ENCODE results near the gene BIN2.
"Not testable (repeated sequence)": the region's sequence is repeated elsewhere in the genome, so short reads cannot be mapped to it uniquely, and the experiment has no call there.

Gene BIN2

DNA sequence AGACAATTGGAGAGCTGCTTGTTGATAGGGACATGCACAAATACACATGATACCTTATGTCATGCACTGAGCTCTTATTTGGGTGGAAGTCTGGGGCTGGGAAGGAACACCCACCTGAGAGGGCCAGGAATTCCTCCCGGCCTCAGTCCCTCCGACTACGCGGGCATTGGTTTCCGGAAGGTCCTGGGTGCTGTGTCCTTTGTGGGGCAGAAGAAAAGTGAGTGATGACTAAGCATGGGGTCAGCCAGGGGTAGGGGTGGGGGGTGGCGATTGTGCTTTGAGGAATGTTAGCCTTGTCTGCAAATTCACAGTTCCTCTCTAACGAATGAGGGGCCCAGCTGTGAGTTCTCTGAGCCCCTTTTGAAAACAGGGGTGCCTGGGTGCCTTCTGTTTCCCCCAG is 21.7 kb upstream of the BIN2 start:
- no peak for DNase-seq

DNA sequence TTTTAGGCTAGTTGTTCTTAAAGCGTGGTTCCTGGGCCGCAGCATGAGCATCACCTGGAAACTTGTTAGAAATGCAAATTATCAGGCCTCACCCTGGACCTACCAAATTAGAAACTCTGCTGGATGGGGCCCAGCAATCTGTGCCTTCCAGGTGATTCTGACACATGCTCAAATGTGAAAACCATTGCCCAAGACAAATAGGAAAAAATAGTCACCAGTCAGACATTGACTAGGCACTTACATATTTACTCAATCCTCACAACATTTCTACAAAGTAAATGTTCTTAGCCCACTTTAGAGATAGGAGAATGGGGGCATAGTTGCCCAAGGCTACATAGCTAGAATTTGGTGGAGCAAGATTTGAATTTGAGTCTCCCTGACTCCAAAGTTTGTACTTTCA is 19.2 kb upstream of the BIN2 start:
- DNase-seq = no peak

DNA sequence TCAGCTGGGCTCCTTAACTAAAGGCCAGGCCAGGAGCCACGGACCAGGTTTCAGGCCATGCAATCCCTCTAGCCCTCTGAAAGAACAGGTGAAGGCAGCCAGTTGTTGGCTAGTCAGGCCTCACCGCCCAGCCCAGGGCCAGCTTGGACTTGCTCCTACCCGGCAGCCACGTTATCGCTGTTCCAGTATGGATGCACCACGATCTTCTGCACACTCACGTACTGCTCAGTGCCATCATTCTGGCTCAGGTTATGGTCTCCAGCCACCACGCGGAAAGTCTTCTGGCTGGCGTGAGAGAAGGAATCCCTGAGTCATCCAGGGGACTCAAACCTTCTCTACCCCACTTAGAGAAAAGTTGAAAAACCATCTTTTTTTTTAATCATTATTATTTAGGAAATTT is 18.4 kb upstream of the BIN2 start:
- no peak for DNase-seq

GRCh38 chr12:51341251-51342007 is 17.5 kb upstream of the BIN2 start:
- peak; percentile 79 for DNase-seq

DNA sequence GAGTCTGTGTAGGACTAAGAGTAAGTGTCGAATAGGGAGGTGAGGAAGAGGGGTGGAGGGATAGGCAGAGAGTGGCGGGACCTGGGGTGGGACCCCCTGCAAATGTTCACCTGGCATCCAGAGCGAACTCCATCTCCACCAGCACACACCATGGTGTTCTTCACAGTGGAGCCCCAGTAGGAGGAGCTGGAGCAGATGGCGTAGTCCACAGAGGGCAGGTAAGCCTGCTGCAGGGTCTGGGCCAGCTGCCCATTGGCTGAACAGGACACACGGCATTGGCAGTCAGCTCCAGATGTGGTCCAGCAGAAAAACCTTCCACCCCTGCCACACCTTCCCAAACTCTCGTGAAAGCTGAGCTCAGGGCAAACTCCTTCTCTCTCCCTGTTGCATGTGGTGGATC is 15.8 kb upstream of the BIN2 start:
- no peak for DNase-seq

- not testable (repeated sequence) for DNase-seq
Observed at GRCh38 chr12:51337336-51337735, 13.4 kb upstream of the BIN2 start.

- no peak for DNase-seq
Observed at GRCh38 chr12:51335931-51336330, 12.0 kb upstream of the BIN2 start.

DNA sequence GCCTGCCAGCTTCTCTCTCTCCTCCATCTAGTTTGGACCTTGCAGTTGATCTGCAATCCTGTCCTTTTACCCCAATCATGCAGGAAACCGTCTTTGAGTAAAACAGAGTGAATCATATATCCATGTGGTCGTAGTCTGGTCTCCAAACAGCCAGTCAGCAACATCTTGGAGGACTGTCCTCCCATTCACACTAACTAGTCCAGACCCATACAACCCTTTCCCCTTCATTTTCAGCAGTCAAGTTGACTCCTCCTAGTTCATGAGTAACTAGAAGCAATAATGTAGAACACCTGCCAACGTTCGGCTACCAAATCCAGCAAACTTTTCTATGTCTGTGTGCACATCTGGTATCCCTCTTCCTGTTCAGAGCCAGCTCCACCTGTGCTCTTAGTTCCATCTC is 10.8 kb upstream of the BIN2 start:
- no peak for DNase-seq

DNA sequence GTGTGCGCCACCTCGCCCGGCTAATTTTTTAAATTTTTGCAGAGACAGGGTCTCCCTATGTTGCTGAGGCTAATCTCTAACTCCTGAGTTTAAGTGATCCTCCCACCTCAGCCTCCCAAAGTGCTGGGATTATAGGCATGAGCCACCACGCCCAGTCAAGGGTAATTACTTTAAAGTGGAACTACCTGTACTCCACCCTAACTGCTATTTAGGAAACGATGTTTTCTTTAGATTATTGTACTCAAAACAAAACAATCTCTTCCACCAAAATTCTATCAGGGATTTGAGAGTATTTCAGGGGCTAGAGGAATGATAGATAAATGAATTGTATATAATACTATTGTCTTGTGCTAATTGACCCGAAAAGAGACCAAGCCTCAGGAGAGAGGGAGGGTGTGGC is 9.6 kb upstream of the BIN2 start:
- DNase-seq = no peak

DNA sequence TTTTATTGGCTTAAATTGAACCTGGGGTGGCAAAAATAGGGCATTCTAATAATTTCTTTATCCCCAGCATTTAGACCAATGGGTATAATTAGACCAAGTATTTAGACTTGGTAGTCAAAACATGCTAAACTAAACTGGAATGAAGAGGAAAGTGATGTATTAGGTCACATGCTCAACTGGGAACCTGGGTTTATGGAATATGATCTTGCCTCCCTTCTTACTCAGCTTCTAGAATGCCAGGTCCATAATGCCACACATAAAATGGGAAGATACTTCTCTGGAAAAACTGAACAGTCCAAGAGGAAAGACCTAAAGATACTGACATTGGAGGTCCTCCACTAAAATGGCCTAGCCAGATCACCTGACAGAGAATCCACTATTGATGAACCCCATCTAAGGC is 6.2 kb upstream of the BIN2 start:
- DNase-seq = no peak

DNA sequence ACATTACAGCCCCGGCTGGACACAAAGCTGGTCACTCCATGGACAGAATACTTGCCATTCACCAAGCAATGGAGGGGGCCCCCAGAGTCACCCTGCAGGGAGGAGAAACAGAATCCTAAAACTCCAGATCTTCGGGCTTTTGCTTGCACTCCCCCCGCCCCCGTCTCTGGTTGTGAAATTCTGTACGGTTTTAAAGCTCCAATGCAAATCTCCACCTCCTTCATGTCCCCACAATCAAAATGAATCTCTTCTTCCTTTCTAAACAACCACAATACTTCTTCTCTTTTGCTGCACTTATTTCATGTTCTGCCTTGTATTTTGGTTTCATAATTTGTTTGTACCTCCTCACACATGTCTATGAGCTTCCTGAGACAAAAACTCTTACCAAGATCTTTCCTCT is 5.8 kb upstream of the BIN2 start:
- DNase-seq = peak; percentile 42

GRCh38 chr12:51328587-51328986 is 4.6 kb upstream of the BIN2 start:
- DNase-seq = peak; percentile 22

DNA sequence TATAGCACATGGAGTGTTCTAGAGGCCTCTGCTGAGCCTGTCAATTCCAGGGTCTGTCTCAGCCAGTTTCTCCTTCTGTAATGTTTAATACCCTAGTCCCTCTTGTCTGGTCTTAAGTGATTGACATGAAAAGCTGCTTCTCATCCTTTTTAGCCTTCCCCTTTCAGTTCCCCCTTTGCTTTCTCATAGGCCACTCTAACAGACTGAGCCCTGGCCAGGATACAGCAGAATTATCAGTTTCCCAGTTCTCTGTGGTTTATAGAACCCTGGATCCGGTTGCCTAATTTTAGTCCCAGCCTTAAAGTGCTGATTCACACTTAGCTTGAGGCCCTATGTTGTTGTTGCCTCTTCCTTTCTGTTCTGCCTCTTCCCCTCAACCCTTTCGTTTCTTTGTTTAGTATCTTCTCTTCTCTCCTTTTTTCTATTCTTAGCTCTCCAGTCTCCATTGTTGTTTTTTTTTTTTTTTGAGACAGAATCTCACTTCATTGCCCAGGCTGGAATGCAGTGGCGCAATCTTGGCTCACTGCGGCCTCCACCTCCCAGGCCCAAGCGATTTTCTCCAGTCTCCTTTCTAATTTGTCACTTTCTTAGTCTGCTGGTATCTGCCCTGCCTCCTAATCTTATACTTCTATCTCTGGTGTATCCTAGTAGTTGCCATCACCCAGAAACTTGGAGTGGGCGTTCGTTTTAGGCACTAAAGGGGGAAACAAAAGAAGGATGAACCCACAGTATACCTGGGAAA is 2.9 kb upstream of the BIN2 start:
- DNase-seq = peak; percentile 16

- no peak for DNase-seq
Observed at GRCh38 chr12:51324953-51325352, 979 bp upstream of the BIN2 start.

DNA sequence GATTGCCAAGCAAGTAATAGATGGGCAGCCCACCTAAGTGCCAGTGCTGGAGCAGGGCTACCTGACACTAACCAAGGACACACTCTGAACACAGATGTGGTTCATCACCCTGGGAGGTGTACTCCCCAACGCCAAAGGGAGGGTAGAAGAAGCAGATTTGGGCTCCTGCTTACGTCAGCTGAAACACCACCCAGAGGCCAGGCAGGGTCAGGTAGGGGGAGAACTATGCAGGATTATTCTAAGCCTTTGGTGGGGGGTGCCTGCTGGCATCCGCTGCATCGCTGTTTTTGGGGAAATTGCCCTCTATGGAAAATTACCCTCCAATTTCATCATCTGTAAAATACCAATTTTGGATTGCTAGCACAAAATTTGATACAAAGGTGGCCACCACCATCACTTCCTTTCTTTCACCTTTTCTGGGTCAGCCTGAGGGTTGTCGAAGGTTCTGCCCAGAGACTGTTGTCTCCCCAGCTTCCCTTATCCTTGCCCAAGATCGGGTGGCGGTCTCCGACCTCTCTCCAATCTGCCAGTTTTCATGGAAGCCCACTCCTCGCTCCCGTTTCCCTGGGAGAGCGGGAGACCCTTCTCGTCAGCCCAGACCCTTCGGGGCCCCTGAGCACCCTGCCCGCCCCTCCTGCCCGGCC is 535 bp downstream of the BIN2 start:
- peak; percentile 68 for DNase-seq

DNA sequence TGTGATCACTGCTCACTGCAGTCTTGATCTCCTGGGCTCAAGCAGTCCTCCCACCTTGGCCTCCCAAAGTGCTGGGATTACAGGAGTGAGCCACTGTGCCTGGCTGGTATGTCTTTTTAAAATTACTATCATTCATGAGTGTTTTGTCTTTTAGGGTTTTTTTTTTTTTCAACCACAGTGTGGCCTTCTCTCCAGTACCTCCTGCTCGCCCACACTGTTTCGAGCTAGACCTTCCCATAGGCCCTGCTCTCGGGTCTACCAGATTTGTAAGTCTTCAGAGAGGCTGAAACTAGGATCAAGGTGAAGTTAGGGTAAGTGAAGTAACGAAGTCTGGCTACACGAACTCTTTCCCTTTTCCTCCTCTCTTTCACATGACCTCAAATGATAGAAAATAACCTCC is 1.5 kb downstream of the BIN2 start:
- DNase-seq = peak; percentile 29

DNA sequence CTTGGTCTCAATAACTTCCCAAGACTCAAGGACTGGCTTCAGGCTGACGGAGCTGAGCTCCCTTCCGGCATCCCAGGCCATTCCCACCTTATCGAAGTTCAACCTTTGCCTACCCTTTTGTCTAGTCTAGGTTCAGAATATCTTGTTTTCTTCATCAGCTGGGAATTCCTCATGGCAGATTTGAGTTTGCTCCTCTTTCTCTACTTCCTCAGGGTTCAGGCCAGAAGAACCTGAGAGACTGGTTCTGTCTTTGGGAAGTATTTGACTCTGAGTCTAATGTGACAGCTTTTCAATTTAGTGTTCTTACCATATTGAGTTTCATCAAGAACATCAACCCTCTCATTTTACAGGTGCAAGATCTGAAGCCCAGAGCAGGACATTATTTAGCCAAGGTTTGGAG is 2.1 kb downstream of the BIN2 start:
- no peak for DNase-seq

DNA sequence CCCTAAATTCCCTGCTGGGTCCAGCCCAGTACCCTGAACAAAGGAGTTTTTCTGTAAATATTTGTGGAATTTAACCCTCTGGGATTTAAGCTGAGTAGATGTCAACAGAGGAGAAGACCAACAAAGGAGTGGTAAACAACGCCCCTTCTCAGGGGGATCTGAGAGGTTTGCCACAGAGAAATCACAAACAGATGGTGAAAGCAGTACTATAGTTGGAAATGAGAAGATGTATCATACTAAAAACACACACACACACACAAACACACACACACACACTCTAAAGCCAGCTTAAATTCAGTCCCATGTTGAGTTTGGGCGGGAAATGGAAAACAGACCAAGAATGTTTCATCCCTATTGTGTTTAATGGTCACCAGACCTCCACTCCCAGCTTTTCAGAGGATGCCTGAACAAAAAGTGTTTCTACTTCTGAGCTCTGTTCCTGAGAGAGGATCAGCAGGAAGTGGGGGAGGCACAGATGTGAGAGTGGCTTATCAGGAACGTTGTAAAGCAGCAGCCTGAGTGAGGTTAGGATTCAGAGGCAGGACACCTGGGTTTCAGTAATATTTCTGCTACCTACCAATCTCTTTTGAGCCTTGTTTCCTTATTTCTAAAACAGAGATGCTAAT is 3.2 kb downstream of the BIN2 start:
- DNase-seq = peak; percentile 38

- no peak for DNase-seq
Observed at GRCh38 chr12:51320311-51320694, 3.7 kb downstream of the BIN2 start.

GRCh38 chr12:51318846-51319599 is 5.0 kb downstream of the BIN2 start:
- peak; percentile 72 for DNase-seq

GRCh38 chr12:51318057-51318806 is 5.7 kb downstream of the BIN2 start:
- DNase-seq = peak; percentile 48

- DNase-seq = no peak
Observed at GRCh38 chr12:51311389-51311788, 12.6 kb downstream of the BIN2 start.

Data from CD4-positive, alpha-beta T cell treated with Interleukin-6 for 4 hours (primary cell).